AG04450 (cell line): ENCODE results near the gene MEX3D. TPM values are rescaled to one million over a fixed set of nuclear protein-coding genes. Genes with fewer than 3 reads are reported as not detected.
A peak's percentile ranks its signal among the peaks of the same experiment; 100 is the strongest.

Experiments
- CTCF ChIA-PET: fragments of 300-600, 350-600 bp; formaldehyde crosslinking; extraction: SDS; loops from one replicate; lab custom pipeline; 2022; ENCODE audit warnings: antibody characterized with exemption, inconsistent platforms; lab: Charles Lee
- POLR2A ChIA-PET: fragments of 350-600 bp; formaldehyde crosslinking; extraction: SDS; loops from one replicate; lab custom pipeline; 2021; ENCODE audit warnings: antibody characterized with exemption, inconsistent platforms; lab: Yijun Ruan, JAX
- DNase-seq: peaks from one replicate; pipeline ENCODE4 v3.0.0-alpha.2; 2011; ENCODE audit warnings: low read depth, low spot score
- H3K27ac ChIP-seq: one replicate; pipeline ENCODE4 v1.5.1; 2012; ENCODE audit warnings: low read depth, low read length, control low read depth
- H3K27me3 ChIP-seq: one replicate; pipeline ENCODE4 v1.6.0; 2012; ENCODE audit warnings: low read length; ENCODE audit not compliant: control insufficient read depth, insufficient read depth
- H3K4me3 ChIP-seq: 2 replicates; pipeline ENCODE4 v1.5.1; 2011; ENCODE audit warnings: mild to moderate bottlenecking, low read depth, low read length, control low read depth
- H3K9me3 ChIP-seq: 2 replicates; pipeline ENCODE4 v1.5.1; 2012; ENCODE audit warnings: low read length; ENCODE audit not compliant: control insufficient read depth, insufficient read depth
- polyA plus RNA-seq: library from polyadenylated mRNA; depleted of rRNA; stranded (reverse); fragments of >200 nt; gene quantifications from 2 replicates; pipeline ENCODE4 v1.2.3, GENCODE V29; 2011
- TF ChIP-seq, protein P1 (sequence below): IDR thresholded peaks from 2 replicates; pipeline ENCODE4 v1.5.1; 2011; ENCODE audit warnings: low read depth, low read length, control low read depth, inconsistent platforms

MEX3D gene
- polyA plus RNA-seq, 1 experiment: 5.4 TPM

DNA sequence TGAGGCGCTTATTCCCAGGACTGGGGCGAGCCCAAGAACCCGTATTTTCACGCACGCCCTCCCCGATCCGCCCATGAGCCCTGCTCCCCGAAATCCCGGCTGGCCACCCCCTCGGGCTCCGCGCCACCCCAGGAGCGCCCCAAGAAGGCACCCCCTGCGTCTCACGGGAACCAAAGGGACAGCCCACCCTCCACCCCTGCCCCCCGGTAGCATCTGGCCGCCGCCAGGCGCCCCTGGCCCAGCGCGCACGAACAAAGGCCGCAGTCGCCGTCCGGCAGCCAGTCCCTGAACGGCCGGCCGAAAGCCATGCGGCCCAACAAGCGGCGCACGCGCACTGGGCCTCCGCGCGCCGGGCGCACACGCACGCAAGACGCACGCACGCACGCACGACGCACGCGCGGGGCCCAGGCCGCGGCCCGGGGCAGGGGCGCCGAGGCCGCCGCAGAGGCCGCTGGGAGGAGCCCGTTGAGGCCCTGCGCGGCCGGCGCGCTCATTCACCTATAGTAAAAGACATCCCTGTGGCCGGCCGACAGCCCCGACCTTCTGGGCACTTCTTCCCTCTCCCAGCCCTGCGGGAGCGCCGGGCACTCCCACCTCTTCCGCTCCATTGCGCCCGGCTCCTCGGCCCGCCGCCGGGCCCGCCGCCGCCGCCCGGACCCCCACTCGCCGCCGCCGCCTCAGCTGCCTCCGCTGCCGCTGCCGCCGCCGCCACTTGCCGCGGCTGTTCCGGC is 24.1 kb upstream of the MEX3D start:
- Histone ChIP-seq H3K27ac (peak overlapping the region; percentile 92), H3K9me3 (peaks cover 2% of the 10 kb centered on the region; the same call in 1 of the 2 replicates), H3K27me3 (no peaks in the 10 kb centered on the region), H3K4me3 (peak overlapping the region; percentile 90)
- CTCF ChIA-PET: interaction anchor here (1.3 kb wide), 1 partner anchor 234 kb away, joined by 4 read pairs; no protein-coding TSS in a partner anchor
- POLR2A ChIA-PET: interaction anchor here (1.0 to 1.6 kb wide), 4 partner anchors 9 to 61 kb away, joined by 3 to 5 read pairs (median 4); partner anchors contain the start of genes TCF3 and UQCR11
- DNase-seq: peak; percentile 49
- TF ChIP-seq, protein P1, sequence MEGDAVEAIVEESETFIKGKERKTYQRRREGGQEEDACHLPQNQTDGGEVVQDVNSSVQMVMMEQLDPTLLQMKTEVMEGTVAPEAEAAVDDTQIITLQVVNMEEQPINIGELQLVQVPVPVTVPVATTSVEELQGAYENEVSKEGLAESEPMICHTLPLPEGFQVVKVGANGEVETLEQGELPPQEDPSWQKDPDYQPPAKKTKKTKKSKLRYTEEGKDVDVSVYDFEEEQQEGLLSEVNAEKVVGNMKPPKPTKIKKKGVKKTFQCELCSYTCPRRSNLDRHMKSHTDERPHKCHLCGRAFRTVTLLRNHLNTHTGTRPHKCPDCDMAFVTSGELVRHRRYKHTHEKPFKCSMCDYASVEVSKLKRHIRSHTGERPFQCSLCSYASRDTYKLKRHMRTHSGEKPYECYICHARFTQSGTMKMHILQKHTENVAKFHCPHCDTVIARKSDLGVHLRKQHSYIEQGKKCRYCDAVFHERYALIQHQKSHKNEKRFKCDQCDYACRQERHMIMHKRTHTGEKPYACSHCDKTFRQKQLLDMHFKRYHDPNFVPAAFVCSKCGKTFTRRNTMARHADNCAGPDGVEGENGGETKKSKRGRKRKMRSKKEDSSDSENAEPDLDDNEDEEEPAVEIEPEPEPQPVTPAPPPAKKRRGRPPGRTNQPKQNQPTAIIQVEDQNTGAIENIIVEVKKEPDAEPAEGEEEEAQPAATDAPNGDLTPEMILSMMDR: no peak

DNA sequence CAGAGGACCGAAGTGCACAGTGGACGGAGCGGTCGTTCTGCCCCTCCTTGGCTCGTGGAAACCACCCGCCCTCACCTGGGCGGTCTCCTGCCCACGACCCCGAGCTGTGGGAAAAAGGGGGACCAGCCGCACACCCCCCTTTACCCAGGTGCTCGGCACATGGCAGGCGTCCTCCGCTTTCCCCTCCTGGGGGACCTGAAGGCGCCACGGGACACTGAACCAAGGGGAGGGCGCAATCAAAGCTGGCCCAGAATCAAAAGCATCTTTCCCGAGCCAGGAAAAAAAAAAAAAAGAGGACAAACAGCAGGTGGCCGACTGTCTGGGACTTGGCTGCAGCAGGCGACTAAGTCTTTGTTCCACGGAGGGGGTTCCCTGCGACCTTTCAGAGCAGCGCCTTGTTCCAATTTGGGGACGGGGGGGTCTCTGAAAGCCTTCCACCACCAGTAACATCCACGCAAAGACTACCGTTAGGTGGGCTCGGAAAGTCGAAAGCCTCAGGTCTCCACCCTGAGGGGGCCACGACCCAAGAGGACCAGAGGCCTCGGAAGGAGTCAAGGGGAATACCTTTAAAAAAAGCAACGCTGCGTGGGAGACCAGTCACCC is 23.4 kb upstream of the MEX3D start:
- ChIA-PET POLR2A (interaction anchor here (0.6 to 1.6 kb wide), 4 partner anchors 12 to 25 kb away, joined by 3 to 11 read pairs (median 4); partner anchors contain the start of gene UQCR11), CTCF (interaction anchor here (0.6 to 2.2 kb wide), 3 partner anchors 45 to 273 kb away, joined by 3 to 10 read pairs (median 4); no protein-coding TSS in a partner anchor)
- Histone ChIP-seq H3K9me3 (peaks cover 2% of the 10 kb centered on the region; the same call in 1 of the 2 replicates), H3K27ac (peak overlapping the region; percentile 92), H3K27me3 (no peaks in the 10 kb centered on the region), H3K4me3 (peak overlapping the region; percentile 90)
- TF ChIP-seq, protein P1: no peak
- no peak for DNase-seq

- no peak for DNase-seq
- Histone ChIP-seq H3K9me3 (peaks cover 2% of the 10 kb centered on the region; the same call in 1 of the 2 replicates), H3K27ac (no peak overlapping the region), H3K4me3 (peak overlapping the region; percentile 90), H3K27me3 (no peaks in the 10 kb centered on the region)
- TF ChIP-seq, protein P1: peak; percentile 57
- POLR2A ChIA-PET: interaction anchor here (0.6 to 1.6 kb wide), 4 partner anchors 12 to 24 kb away, joined by 3 to 11 read pairs (median 4); partner anchors contain the start of gene UQCR11
- CTCF ChIA-PET: interaction anchor here (0.6 to 2.2 kb wide), 4 partner anchors 45 to 274 kb away, joined by 3 to 10 read pairs (median 4); no protein-coding TSS in a partner anchor
These were observed 22.7 kb upstream of the MEX3D start for GRCh38 chr19:1590641-1591397.

DNA sequence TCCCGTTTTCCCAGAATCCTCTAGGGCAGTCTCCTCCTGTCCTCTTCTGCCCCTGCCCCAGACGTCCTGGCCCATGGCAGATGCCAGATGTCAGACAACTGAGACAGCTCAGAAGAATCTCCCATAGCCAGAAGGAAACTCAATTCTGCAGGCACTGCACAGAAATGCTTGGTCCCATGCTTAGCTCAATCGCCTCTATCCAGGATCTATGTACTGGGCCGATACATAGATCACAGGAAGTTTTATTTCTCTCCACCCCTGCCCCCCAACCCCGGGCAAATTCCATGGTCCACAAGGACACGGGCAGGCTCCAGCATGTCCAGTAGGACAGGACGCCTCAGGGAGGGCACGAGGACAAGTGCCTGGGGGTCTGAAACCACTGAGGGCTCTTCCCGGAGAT is 19.7 kb upstream of the MEX3D start:
- ChIA-PET CTCF (interaction anchor here (1.2 kb wide), 1 partner anchor 41 kb away, joined by 3 read pairs; no protein-coding TSS in a partner anchor), POLR2A (no interaction called here)
- DNase-seq: no peak

More for the DNA sequence above, 19.7 kb upstream of the MEX3D start:
- Histone ChIP-seq H3K9me3 (peaks cover 2% of the 10 kb centered on the region; the same call in 1 of the 2 replicates), H3K4me3 (no peak overlapping the region), H3K27ac (no peak overlapping the region), H3K27me3 (no peaks in the 10 kb centered on the region)
- TF ChIP-seq, protein P1: no peak
